HCT116 (cell line): ENCODE measurements around the gene LAMC3. TPM values are rescaled to one million over a fixed set of nuclear protein-coding genes. Genes with fewer than 3 reads are reported as not detected.

ENCODE experiments used
- ATAC-seq: fragments of 200-7000 bp; cut with Tn5 transposase; 2 replicates; pipeline ENCODE4 v1.9.1; 2020; ENCODE audit warnings: mild to moderate bottlenecking, moderate library complexity
- BruUV-seq: library from RNA; stranded (reverse); fragments of 400-500 nt; replicated peaks from 2 replicates; lab custom pipeline; 2021; lab: Mats Ljungman, UMichigan
- CTCF ChIA-PET: fragments of 300-600 bp; sonication (Branson Sonifier 250); formaldehyde crosslinking; loops from one replicate; lab custom pipeline; 2021; ENCODE audit warnings: antibody characterized with exemption; lab: Charles Lee
- POLR2A ChIA-PET: fragments of 300-600, 350-600 bp; sonication (Branson Sonifier 250); formaldehyde crosslinking; loops from one replicate; lab custom pipeline; 2021; ENCODE audit warnings: antibody characterized with exemption; lab: Charles Lee
- RAD21 ChIA-PET, 2 experiments: fragments of 300-600 bp; sonication (Branson Sonifier 250); formaldehyde crosslinking; loops; one replicate each; lab custom pipeline; 2023; ENCODE audit warnings: low total read pairs in 2 of 2; ENCODE audit not compliant: uncharacterized antibody in 2 of 2, unreplicated experiment in 2 of 2, low non-redundant PET in 1 of 2; lab: Charles Lee
- DNase-seq: peaks from one replicate; pipeline ENCODE4 v3.0.0-alpha.2; 2010; ENCODE audit warnings: low read depth, low spot score
- H2AFZ ChIP-seq: fragments of 200-600 bp; shearing (Covaris generic), sonication (generic); 2 replicates; pipeline ENCODE4 v1.6.1; 2017; ENCODE audit warnings: low read depth, mixed run types, mixed read lengths, antibody characterized with exemption, low read length; ENCODE audit not compliant: poor library complexity, severe bottlenecking
- H3K27ac ChIP-seq: 2 replicates; pipeline ENCODE4 v1.5.1; 2012; ENCODE audit warnings: low read depth, low read length
- H3K27me3 ChIP-seq: fragments of 200-600 bp; sonication (generic); 2 replicates; pipeline ENCODE4 v1.6.1; 2016; ENCODE audit warnings: mixed run types, low read length, mixed read lengths; ENCODE audit not compliant: insufficient read depth
- H3K36me3 ChIP-seq, 2 experiments: fragments of 200-500 bp in 1 of 2; fragments of 200-600 bp in 1 of 2; sonication (Bioruptor generic) in 1 of 2; sonication (generic) in 1 of 2; 2 replicates each; pipeline versions ENCODE4 v1.5.1 to v1.6.1; 2014 to 2016; ENCODE audit warnings: low read length in 2 of 2, inconsistent platforms in 1 of 2, mixed read lengths in 1 of 2, mixed run types in 1 of 2; ENCODE audit not compliant: insufficient read depth in 2 of 2, control insufficient read depth in 1 of 2
- H3K4me1 ChIP-seq, 2 experiments: fragments of 200-600 bp in 1 of 2; sonication (generic) in 1 of 2; 2 replicates each; pipeline versions ENCODE4 v1.5.1 to v1.6.1; 2012 to 2017; ENCODE audit warnings: low read length in 2 of 2, inconsistent platforms in 1 of 2, mild to moderate bottlenecking in 1 of 2, mixed read lengths in 1 of 2, mixed run types in 1 of 2, moderate library complexity in 1 of 2; ENCODE audit not compliant: insufficient read depth in 2 of 2, control insufficient read depth in 1 of 2
- H3K4me2 ChIP-seq: fragments of 200-600 bp; sonication (generic); 2 replicates; pipeline ENCODE4 v1.6.1; 2017; ENCODE audit warnings: mixed run types, low read length, mixed read lengths
- H3K4me3 ChIP-seq, 2 experiments: fragments of 200-600 bp in 1 of 2; sonication (generic) in 1 of 2; replicated peaks in 1 of 2; 2 replicates each; pipeline ENCODE4 v1.5.1; 2011 to 2016; ENCODE audit warnings: low read length in 2 of 2, control low read depth in 1 of 2, low read depth in 1 of 2, mild to moderate bottlenecking in 1 of 2, mixed read lengths in 1 of 2, mixed run types in 1 of 2
- H3K79me2 ChIP-seq: fragments of 200-600 bp; sonication (generic); 2 replicates; pipeline ENCODE4 v1.6.1; 2017; ENCODE audit warnings: mild to moderate bottlenecking, mixed run types, low read length, moderate library complexity, mixed read lengths; ENCODE audit not compliant: insufficient read depth
- H3K9ac ChIP-seq: fragments of 200-600 bp; sonication (generic); 2 replicates; pipeline ENCODE4 v1.6.1; 2016; ENCODE audit warnings: low read length, mixed read lengths
- H3K9me2 ChIP-seq: fragments of 200-600 bp; sonication (generic), shearing (Covaris generic); 2 replicates; pipeline ENCODE4 v1.6.1; 2017; ENCODE audit warnings: mixed run types, mild to moderate bottlenecking, moderate library complexity; ENCODE audit not compliant: insufficient read depth
- H3K9me3 ChIP-seq, 2 experiments: fragments of 200-500 bp in 1 of 2; fragments of 200-600 bp in 1 of 2; sonication (Bioruptor generic) in 1 of 2; sonication (generic) in 1 of 2; 2 replicates each; pipeline ENCODE4 v1.6.1; 2014 to 2017; ENCODE audit warnings: low read length in 2 of 2, mixed read lengths in 2 of 2, inconsistent platforms in 1 of 2, low read depth in 1 of 2, mild to moderate bottlenecking in 1 of 2, mixed run types in 1 of 2, moderate library complexity in 1 of 2; ENCODE audit not compliant: control insufficient read depth in 1 of 2, insufficient read depth in 1 of 2
- H4K20me1 ChIP-seq: fragments of 200-600 bp; sonication (generic), shearing (Covaris generic); 2 replicates; pipeline ENCODE4 v1.6.1; 2017; ENCODE audit warnings: mixed run types, mild to moderate bottlenecking, moderate library complexity; ENCODE audit not compliant: insufficient read depth
- CBX3 ChIP-seq: IDR thresholded peaks from 2 replicates; pipeline ENCODE4 v1.6.1; 2012; ENCODE audit warnings: low read depth
- CEBPB ChIP-seq: IDR thresholded peaks from 2 replicates; pipeline ENCODE4 v1.6.1; 2012; ENCODE audit warnings: low read depth
- EGR1 ChIP-seq: IDR thresholded peaks from 2 replicates; pipeline ENCODE4 v1.6.1; 2012; ENCODE audit warnings: low read depth
- ELF1 ChIP-seq: IDR thresholded peaks from 2 replicates; pipeline ENCODE4 v1.6.1; 2012; ENCODE audit warnings: low read depth, borderline replicate concordance
- EZH2 ChIP-seq: fragments of 200-600 bp; sonication (generic); IDR thresholded peaks from 2 replicates; pipeline ENCODE4 v1.6.1; 2017; ENCODE audit warnings: antibody characterized with exemption, mixed run types
- EZH2phosphoT487 ChIP-seq: fragments of 200-600 bp; IDR thresholded peaks from 2 replicates; pipeline ENCODE4 v1.6.1; 2018; ENCODE audit warnings: antibody characterized with exemption, borderline replicate concordance
- FOSL1 ChIP-seq: IDR thresholded peaks from 2 replicates; pipeline ENCODE4 v1.6.1; 2012; ENCODE audit warnings: low read depth
- JUND ChIP-seq: IDR thresholded peaks from 2 replicates; pipeline ENCODE4 v1.6.1; 2012
- POLR2A ChIP-seq: IDR thresholded peaks from 2 replicates; pipeline ENCODE4 v1.7.0; 2011; ENCODE audit warnings: borderline replicate concordance; ENCODE audit not compliant: insufficient read depth, insufficient read length; ENCODE audit errors: extremely low read depth
- RAD21 ChIP-seq: IDR thresholded peaks from 2 replicates; pipeline ENCODE4 v1.6.1; 2012; ENCODE audit warnings: low read depth, mild to moderate bottlenecking
- SIN3A ChIP-seq: IDR thresholded peaks from 2 replicates; pipeline ENCODE4 v1.6.1; 2012; ENCODE audit warnings: low read depth
- SP1 ChIP-seq: IDR thresholded peaks from 2 replicates; pipeline ENCODE4 v1.6.1; 2012; ENCODE audit warnings: low read depth
- TCF7L2 ChIP-seq: IDR thresholded peaks from 2 replicates; pipeline ENCODE4 v1.7.0; 2011; ENCODE audit warnings: borderline replicate concordance, inconsistent platforms; ENCODE audit not compliant: insufficient read depth, insufficient read length; ENCODE audit errors: extremely low read depth
- ZFX ChIP-seq: fragments of 450-650 bp; IDR thresholded peaks from 2 replicates; pipeline ENCODE4 v1.6.1; 2017
- ZNF274 ChIP-seq: fragments of 200-500 bp; sonication (Bioruptor generic); IDR thresholded peaks from 2 replicates; pipeline ENCODE4 v1.6.1; 2014; ENCODE audit warnings: mild to moderate bottlenecking, low read depth, low read length, inconsistent platforms
- intact Hi-C: fragments of 100-400 bp; cut with micrococcal nuclease; formaldehyde crosslinking; loops from 2 replicates; pipeline ENCODE4 v1.10.0; 2022
- total RNA-seq: library from RNA; stranded (reverse); gene quantifications from one replicate; pipeline ENCODE4 v1.2.1, GENCODE V29; 2021; ENCODE audit not compliant: unreplicated experiment
- TF ChIP-seq, protein P1 (sequence below): IDR thresholded peaks from 2 replicates; pipeline ENCODE4 v1.6.1; 2012; ENCODE audit warnings: low read depth
- TF ChIP-seq, protein P2 (sequence below), 3 experiments: fragments of 200-600 bp in 1 of 3; sonication (generic) in 1 of 3; IDR thresholded peaks in 2 of 3; conservative IDR thresholded peaks in 1 of 3; 2 replicates each; pipeline ENCODE4 v1.5.1; 2012 to 2017; ENCODE audit warnings: low read depth in 2 of 3, low read length in 2 of 3, antibody characterized with exemption in 1 of 3, borderline replicate concordance in 1 of 3, control low read depth in 1 of 3, mild to moderate bottlenecking in 1 of 3, mixed read lengths in 1 of 3, mixed run types in 1 of 3, moderate library complexity in 1 of 3; ENCODE audit not compliant: insufficient read depth in 1 of 3
- TF ChIP-seq, protein P3 (sequence below): IDR thresholded peaks from 2 replicates; pipeline ENCODE4 v1.6.1; 2011; ENCODE audit warnings: mild to moderate bottlenecking, low read length, moderate library complexity; ENCODE audit not compliant: insufficient replicate concordance; ENCODE audit errors: extremely low read depth
- TF ChIP-seq, protein P4 (sequence below): IDR thresholded peaks from 2 replicates; pipeline ENCODE4 v1.6.1; 2012

Gene LAMC3
- total RNA-seq, 1 experiment from 2014 or later, result 7.7 TPM

DNA sequence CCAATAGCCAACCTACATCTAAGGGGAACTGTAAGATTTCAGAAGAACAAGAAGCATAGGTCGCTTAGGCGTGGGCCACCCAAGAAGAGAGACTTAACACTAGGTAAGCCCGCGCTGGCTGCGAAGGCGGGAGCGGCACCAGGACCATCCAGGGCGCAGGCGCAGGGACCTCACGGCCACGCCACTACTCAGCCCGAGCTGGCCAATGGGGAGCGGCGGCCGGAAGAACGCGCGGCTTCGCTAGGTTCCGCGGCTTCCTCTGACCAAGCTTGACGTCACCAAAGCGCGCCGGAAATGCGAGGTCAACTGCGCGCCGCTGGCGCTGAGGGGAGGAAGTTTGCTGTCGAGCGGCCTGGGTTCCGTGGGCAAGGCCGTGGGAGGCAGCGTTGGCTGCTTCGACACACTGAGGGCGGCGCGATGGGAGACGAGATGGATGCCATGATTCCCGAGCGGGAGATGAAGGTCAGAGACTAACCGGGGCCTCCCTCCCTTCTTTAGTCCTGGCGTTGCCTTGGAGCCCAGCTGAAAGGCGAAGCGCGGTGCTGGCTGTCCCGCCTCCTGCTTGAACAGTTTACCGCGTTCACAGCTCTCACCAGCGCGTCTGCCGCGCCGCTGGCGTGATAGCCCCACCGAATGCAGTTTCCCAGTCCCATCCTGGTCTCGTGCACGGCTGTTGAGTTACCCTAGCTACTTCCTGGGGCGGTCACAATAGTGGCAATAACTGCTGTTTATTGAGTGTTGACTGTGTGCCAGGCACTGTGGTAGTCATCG, 116.5 kb downstream of the LAMC3 start, which contains the start of gene NUP214:
Gene NUP214, plus strand, starts transcription at position 299 of the 771 bp plus-strand sequence. Its CDS starts 119 bp downstream, at position 418.
- Histone ChIP-seq H3K4me1 (peaks cover 6 to 12% of the 10 kb centered on the region in 2 experiments; a peak in 3 of 4 replicates), H3K9me3 (no peaks in the 10 kb centered on the region), H4K20me1 (no peaks in the 10 kb centered on the region), H3K4me2 (peak within 1 kb of the TSS; percentile 88), H3K9me2 (no peaks in the 10 kb centered on the region), H3K27ac (peak within 1 kb of the TSS; percentile 80), H2AFZ (no peak within 1 kb of the TSS), H3K79me2 (peaks cover 51% of the 10 kb centered on the region), H3K4me3 (peak within 1 kb of the TSS; percentile 91 to 99), H3K36me3 (peaks cover 26 to 27% of the 10 kb centered on the region in 2 experiments), H3K9ac (peak within 1 kb of the TSS; percentile 96), H3K27me3 (no peaks in the 10 kb centered on the region)
- ChIA-PET RAD21 (no interaction called here), CTCF (interaction anchor here (1.0 to 1.8 kb wide), 3 partner anchors 37 to 211 kb away, joined by 4 to 6 read pairs (median 5); no protein-coding TSS in a partner anchor), POLR2A (interaction anchor here (0.6 to 1.0 kb wide), 4 partner anchors 26 to 180 kb away, joined by 3 to 4 read pairs (median 4); no protein-coding TSS in a partner anchor)
- ATAC-seq (peak; percentile 99), DNase-seq (peak; percentile 94)
- intact Hi-C loops, result loop anchor here (5.0 kb wide), 1 partner anchor 68 kb away; no protein-coding TSS in a partner anchor
- BruUV-seq, result TSS peak; percentile 58
- TF ChIP-seq RAD21 (no peak), FOSL1 (no peak), CBX3 (no peak), EGR1 (no peak), ZFX (peak; percentile 94), JUND (no peak), SP1 (peak; percentile 88), EZH2phosphoT487 (no peak), ELF1 (peak; percentile 70; the same call in 1 of the 2 replicates), EZH2 (no peak), POLR2A (peak; percentile 94), SIN3A (peak; percentile 96), TCF7L2 (peak; percentile 88), ZNF274 (no peak), CEBPB (no peak)
- TF ChIP-seq, protein P1, sequence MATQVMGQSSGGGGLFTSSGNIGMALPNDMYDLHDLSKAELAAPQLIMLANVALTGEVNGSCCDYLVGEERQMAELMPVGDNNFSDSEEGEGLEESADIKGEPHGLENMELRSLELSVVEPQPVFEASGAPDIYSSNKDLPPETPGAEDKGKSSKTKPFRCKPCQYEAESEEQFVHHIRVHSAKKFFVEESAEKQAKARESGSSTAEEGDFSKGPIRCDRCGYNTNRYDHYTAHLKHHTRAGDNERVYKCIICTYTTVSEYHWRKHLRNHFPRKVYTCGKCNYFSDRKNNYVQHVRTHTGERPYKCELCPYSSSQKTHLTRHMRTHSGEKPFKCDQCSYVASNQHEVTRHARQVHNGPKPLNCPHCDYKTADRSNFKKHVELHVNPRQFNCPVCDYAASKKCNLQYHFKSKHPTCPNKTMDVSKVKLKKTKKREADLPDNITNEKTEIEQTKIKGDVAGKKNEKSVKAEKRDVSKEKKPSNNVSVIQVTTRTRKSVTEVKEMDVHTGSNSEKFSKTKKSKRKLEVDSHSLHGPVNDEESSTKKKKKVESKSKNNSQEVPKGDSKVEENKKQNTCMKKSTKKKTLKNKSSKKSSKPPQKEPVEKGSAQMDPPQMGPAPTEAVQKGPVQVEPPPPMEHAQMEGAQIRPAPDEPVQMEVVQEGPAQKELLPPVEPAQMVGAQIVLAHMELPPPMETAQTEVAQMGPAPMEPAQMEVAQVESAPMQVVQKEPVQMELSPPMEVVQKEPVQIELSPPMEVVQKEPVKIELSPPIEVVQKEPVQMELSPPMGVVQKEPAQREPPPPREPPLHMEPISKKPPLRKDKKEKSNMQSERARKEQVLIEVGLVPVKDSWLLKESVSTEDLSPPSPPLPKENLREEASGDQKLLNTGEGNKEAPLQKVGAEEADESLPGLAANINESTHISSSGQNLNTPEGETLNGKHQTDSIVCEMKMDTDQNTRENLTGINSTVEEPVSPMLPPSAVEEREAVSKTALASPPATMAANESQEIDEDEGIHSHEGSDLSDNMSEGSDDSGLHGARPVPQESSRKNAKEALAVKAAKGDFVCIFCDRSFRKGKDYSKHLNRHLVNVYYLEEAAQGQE, result no peak
- TF ChIP-seq, protein P2, sequence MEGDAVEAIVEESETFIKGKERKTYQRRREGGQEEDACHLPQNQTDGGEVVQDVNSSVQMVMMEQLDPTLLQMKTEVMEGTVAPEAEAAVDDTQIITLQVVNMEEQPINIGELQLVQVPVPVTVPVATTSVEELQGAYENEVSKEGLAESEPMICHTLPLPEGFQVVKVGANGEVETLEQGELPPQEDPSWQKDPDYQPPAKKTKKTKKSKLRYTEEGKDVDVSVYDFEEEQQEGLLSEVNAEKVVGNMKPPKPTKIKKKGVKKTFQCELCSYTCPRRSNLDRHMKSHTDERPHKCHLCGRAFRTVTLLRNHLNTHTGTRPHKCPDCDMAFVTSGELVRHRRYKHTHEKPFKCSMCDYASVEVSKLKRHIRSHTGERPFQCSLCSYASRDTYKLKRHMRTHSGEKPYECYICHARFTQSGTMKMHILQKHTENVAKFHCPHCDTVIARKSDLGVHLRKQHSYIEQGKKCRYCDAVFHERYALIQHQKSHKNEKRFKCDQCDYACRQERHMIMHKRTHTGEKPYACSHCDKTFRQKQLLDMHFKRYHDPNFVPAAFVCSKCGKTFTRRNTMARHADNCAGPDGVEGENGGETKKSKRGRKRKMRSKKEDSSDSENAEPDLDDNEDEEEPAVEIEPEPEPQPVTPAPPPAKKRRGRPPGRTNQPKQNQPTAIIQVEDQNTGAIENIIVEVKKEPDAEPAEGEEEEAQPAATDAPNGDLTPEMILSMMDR (IDR thresholded peaks at IDR 0.05 in 2 of 3, conservative IDR thresholded peaks at IDR 0.05 in 1 of 3; ENCODE audit: borderline replicate concordance in 1 of 3, insufficient read depth in 1 of 3, low read depth in 2 of 3, low read length in 2 of 3), result no peak
- TF ChIP-seq, protein P3, sequence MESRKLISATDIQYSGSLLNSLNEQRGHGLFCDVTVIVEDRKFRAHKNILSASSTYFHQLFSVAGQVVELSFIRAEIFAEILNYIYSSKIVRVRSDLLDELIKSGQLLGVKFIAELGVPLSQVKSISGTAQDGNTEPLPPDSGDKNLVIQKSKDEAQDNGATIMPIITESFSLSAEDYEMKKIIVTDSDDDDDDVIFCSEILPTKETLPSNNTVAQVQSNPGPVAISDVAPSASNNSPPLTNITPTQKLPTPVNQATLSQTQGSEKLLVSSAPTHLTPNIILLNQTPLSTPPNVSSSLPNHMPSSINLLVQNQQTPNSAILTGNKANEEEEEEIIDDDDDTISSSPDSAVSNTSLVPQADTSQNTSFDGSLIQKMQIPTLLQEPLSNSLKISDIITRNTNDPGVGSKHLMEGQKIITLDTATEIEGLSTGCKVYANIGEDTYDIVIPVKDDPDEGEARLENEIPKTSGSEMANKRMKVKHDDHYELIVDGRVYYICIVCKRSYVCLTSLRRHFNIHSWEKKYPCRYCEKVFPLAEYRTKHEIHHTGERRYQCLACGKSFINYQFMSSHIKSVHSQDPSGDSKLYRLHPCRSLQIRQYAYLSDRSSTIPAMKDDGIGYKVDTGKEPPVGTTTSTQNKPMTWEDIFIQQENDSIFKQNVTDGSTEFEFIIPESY, result peak; percentile 90
- TF ChIP-seq, protein P4, sequence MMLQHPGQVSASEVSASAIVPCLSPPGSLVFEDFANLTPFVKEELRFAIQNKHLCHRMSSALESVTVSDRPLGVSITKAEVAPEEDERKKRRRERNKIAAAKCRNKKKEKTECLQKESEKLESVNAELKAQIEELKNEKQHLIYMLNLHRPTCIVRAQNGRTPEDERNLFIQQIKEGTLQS, result no peak
